22Rv1 (cell line): ENCODE data around the gene ARFGAP3.

Experiments used
- CTCF ChIP-seq: fragments of 450-650 bp; IDR thresholded peaks from 2 replicates; pipeline ENCODE4 v1.5.1; 2017; ENCODE audit warnings: mild to moderate bottlenecking
- ZFX ChIP-seq: fragments of 450-650 bp; IDR thresholded peaks from 2 replicates; pipeline ENCODE4 v1.6.1; 2017; ENCODE audit warnings: antibody characterized with exemption, borderline replicate concordance

- TF ChIP-seq CTCF (no peak), ZFX (no peak)
These were observed 24.0 kb downstream of the ARFGAP3 start for GRCh38 chr22:42833104-42833503.
